Keratinocyte (primary cell): Measurements from ENCODE around the gene DMP1. TPM values are rescaled to one million over a fixed set of nuclear protein-coding genes. Genes with fewer than 3 reads are reported as not detected.

ENCODE experiments used
- DNase-seq: peaks from one replicate; pipeline ENCODE4 v3.0.0-alpha.2; 2011; ENCODE audit warnings: low read depth, missing footprints, low spot score
- FAIRE-seq: peaks from 2 replicates; lab custom pipeline; 2011; peaks lifted over from hg19 to GRCh38; lab: Jason Lieb, UNC
- H2AFZ ChIP-seq: 2 replicates; pipeline ENCODE4 v1.6.0; 2012; ENCODE audit warnings: low read length, control low read depth, inconsistent platforms; ENCODE audit not compliant: control insufficient read depth
- H3K27ac ChIP-seq: 2 replicates; pipeline ENCODE4 v1.5.1; 2011; ENCODE audit warnings: low read length; ENCODE audit not compliant: control insufficient read depth, insufficient read depth
- H3K27me3 ChIP-seq: 3 replicates; pipeline ENCODE4 v1.6.0; 2011; ENCODE audit warnings: low read length; ENCODE audit not compliant: control insufficient read depth, insufficient read depth; ENCODE audit errors: extremely low read depth
- H3K36me3 ChIP-seq, 2 experiments: 2 replicates in 1 of 2; 3 replicates in 1 of 2; pipeline ENCODE4 v1.5.1; 2011; ENCODE audit warnings: low read length in 2 of 2, mild to moderate bottlenecking in 1 of 2; ENCODE audit not compliant: control insufficient read depth in 2 of 2, insufficient read depth in 2 of 2; ENCODE audit errors: extremely low read depth in 1 of 2
- H3K4me1 ChIP-seq: 3 replicates; pipeline ENCODE4 v1.5.1; 2011; ENCODE audit warnings: low read length; ENCODE audit not compliant: control insufficient read depth, insufficient read depth; ENCODE audit errors: extremely low read depth
- H3K4me2 ChIP-seq: 3 replicates; pipeline ENCODE4 v1.6.0; 2011; ENCODE audit warnings: low read depth, low read length; ENCODE audit not compliant: control insufficient read depth, insufficient read depth; ENCODE audit errors: extremely low read depth
- H3K4me3 ChIP-seq, 3 experiments: fragments of 200-600 bp in 1 of 3; sonication (generic) in 1 of 3; 2 replicates in 2 of 3; 3 replicates in 1 of 3; pipeline ENCODE4 v1.5.1; 2011 to 2016; ENCODE audit warnings: low read length in 3 of 3, mild to moderate bottlenecking in 3 of 3, control low read depth in 2 of 3, inconsistent platforms in 1 of 3, low read depth in 1 of 3, mixed read lengths in 1 of 3, mixed run types in 1 of 3, moderate library complexity in 1 of 3; ENCODE audit not compliant: control insufficient read depth in 2 of 3, insufficient read depth in 2 of 3; ENCODE audit errors: extremely low read depth in 1 of 3
- H3K79me2 ChIP-seq: 2 replicates; pipeline ENCODE4 v1.6.0; 2012; ENCODE audit warnings: low read length; ENCODE audit not compliant: control insufficient read depth, insufficient read depth
- H3K9ac ChIP-seq: 3 replicates; pipeline ENCODE4 v1.6.0; 2011; ENCODE audit warnings: low read length; ENCODE audit not compliant: control insufficient read depth, insufficient read depth; ENCODE audit errors: extremely low read depth
- H3K9me1 ChIP-seq: 3 replicates; pipeline ENCODE4 v1.6.0; 2011; ENCODE audit warnings: low read length; ENCODE audit not compliant: control insufficient read depth, insufficient read depth; ENCODE audit errors: extremely low read depth
- H3K9me3 ChIP-seq: 2 replicates; pipeline ENCODE4 v1.5.1; 2012; ENCODE audit warnings: low read depth, low read length; ENCODE audit not compliant: control insufficient read depth
- H4K20me1 ChIP-seq: 3 replicates; pipeline ENCODE4 v1.6.0; 2011; ENCODE audit warnings: low read length; ENCODE audit not compliant: control insufficient read depth, insufficient read depth; ENCODE audit errors: extremely low read depth
- CTCF ChIP-seq, 3 experiments: IDR thresholded peaks in 1 of 3; conservative IDR thresholded peaks in 1 of 3; optimal IDR thresholded peaks in 1 of 3; 2 replicates in 2 of 3; 3 replicates in 1 of 3; pipeline versions ENCODE3 to v1.5.1; 2011; ENCODE audit warnings: low read length in 3 of 3, mild to moderate bottlenecking in 3 of 3, moderate library complexity in 2 of 3, control low read depth in 1 of 3, inconsistent platforms in 1 of 3; ENCODE audit not compliant: insufficient read depth in 2 of 3; ENCODE audit errors: extremely low read depth in 1 of 3
- EZH2 ChIP-seq: IDR thresholded peaks from one replicate; pipeline ENCODE4 v1.6.1; 2012; ENCODE audit warnings: inconsistent platforms, mild to moderate bottlenecking, low read length, moderate library complexity
- dilution Hi-C: fragments of 300-500 bp; cut with MboI; formaldehyde crosslinking; loops from one replicate; pipeline ENCODE4 v1.7.0; 2020; ENCODE audit warnings: low sequenced_read_pairs; ENCODE audit not compliant: extremely low pct_ligation_motif_present
- polyA plus RNA-seq, 5 experiments: library from polyadenylated mRNA; depleted of rRNA in 3 of 5; stranded (reverse) in 3 of 5; stranded (forward) in 1 of 5; unstranded in 1 of 5; fragments of >200 nt; gene quantifications; 1 replicate in 1 of 5; 2 replicates in 3 of 5; 3 replicates in 1 of 5; pipeline versions ENCODE4 v1.2.1 to v1.2.3, GENCODE V29; 2011 to 2012; ENCODE audit warnings: missing spikeins in 2 of 5, low read depth in 1 of 5, low replicate concordance in 1 of 5

DMP1 gene
- polyA plus RNA-seq, 1 donor (not counting 4 experiments of a cell fraction or from before 2014, with no cell fraction given) = not detected

- Histone ChIP-seq H3K9me3 (no peaks in the 10 kb centered on the region), H2AFZ (no peak overlapping the region), H3K9ac (no peak overlapping the region), H3K4me3 (no peak overlapping the region), H3K4me1 (no peaks in the 10 kb centered on the region), H3K27me3 (peaks cover 6% of the 10 kb centered on the region), H3K4me2 (no peak overlapping the region), H4K20me1 (no peaks in the 10 kb centered on the region), H3K79me2 (no peaks in the 10 kb centered on the region), H3K27ac (no peak overlapping the region), H3K9me1 (no peaks in the 10 kb centered on the region), H3K36me3 (no peaks in the 10 kb centered on the region)
- no peak for TF ChIP-seq CTCF (optimal IDR thresholded peaks at IDR 0.05 in 1 of 3, IDR thresholded peaks at IDR 0.05 in 1 of 3, conservative IDR thresholded peaks at IDR 0.05 in 1 of 3; ENCODE audit: extremely low read depth in 1 of 3, insufficient read depth in 2 of 3, low read length in 3 of 3)
- TF ChIP-seq EZH2 = no peak
- dilution Hi-C loops = no loop called here
- DNase-seq = no peak
- no peak for FAIRE-seq
Observed at GRCh38 chr4:87624698-87625097, 25.4 kb upstream of the DMP1 start.

- Histone ChIP-seq H3K27me3 (no peaks in the 10 kb centered on the region), H3K9me1 (no peaks in the 10 kb centered on the region), H3K9ac (no peak overlapping the region), H4K20me1 (no peaks in the 10 kb centered on the region), H3K79me2 (no peaks in the 10 kb centered on the region), H3K9me3 (no peaks in the 10 kb centered on the region), H3K4me1 (no peaks in the 10 kb centered on the region), H2AFZ (no peak overlapping the region), H3K27ac (no peak overlapping the region), H3K36me3 (no peaks in the 10 kb centered on the region), H3K4me2 (no peak overlapping the region), H3K4me3 (no peak overlapping the region)
- DNase-seq = no peak
- dilution Hi-C loops = no loop called here
- TF ChIP-seq CTCF (optimal IDR thresholded peaks at IDR 0.05 in 1 of 3, IDR thresholded peaks at IDR 0.05 in 1 of 3, conservative IDR thresholded peaks at IDR 0.05 in 1 of 3; ENCODE audit: extremely low read depth in 1 of 3, insufficient read depth in 2 of 3, low read length in 3 of 3) (no peak), EZH2 (no peak)
- no peak for FAIRE-seq
Observed at GRCh38 chr4:87631668-87632067, 18.4 kb upstream of the DMP1 start.
